HFFc6 (cell line): ENCODE data around the gene PNKD. TPM values are rescaled to one million over a fixed set of nuclear protein-coding genes. Genes with fewer than 3 reads are reported as not detected.

Experiments used
- DNase-seq: peaks from one replicate; pipeline ENCODE4 v3.0.0-alpha.2; 2018
- H3K27ac Mint-ChIP-seq: 2 replicates; pipeline ENCODE4 v1.8.0; 2020; ENCODE audit warnings: mild to moderate bottlenecking, mixed read lengths
- H3K27me3 Mint-ChIP-seq: 2 replicates; pipeline ENCODE4 v1.8.0; 2021; ENCODE audit warnings: mild to moderate bottlenecking, moderate library complexity, mixed read lengths; ENCODE audit not compliant: insufficient read depth
- H3K36me3 Mint-ChIP-seq: 2 replicates; pipeline ENCODE4 v1.8.0; 2021; ENCODE audit warnings: low read depth, mixed read lengths
- H3K4me1 Mint-ChIP-seq: 2 replicates; pipeline ENCODE4 v1.8.0; 2020; ENCODE audit warnings: low read depth, mixed read lengths
- H3K4me3 Mint-ChIP-seq: 2 replicates; pipeline ENCODE4 v1.8.0; 2020; ENCODE audit warnings: mild to moderate bottlenecking, moderate library complexity, mixed read lengths
- H3K9me3 Mint-ChIP-seq: 2 replicates; pipeline ENCODE4 v1.8.0; 2020; ENCODE audit warnings: mild to moderate bottlenecking, mixed read lengths
- CTCF ChIP-seq: fragments of 200-600 bp; sonication (generic); IDR thresholded peaks from 2 replicates; pipeline ENCODE4 v1.5.0; 2021; ENCODE audit warnings: antibody characterized with exemption, mild to moderate bottlenecking
- total RNA-seq, 6 experiments: library from RNA; stranded (reverse); fragmentation: NEBNext Ultra II Directional; extraction: Animal tissue kit (Norgen Biotek cat#: 25700); gene quantifications; 2 replicates in 1 of 6; 3 replicates in 5 of 6; pipeline ENCODE4 v1.2.3, GENCODE V29; 2021

The PNKD gene
- total RNA-seq, 6 experiments from 2014 or later: 50.8 to 62.8 (median 57.7) TPM

DNA sequence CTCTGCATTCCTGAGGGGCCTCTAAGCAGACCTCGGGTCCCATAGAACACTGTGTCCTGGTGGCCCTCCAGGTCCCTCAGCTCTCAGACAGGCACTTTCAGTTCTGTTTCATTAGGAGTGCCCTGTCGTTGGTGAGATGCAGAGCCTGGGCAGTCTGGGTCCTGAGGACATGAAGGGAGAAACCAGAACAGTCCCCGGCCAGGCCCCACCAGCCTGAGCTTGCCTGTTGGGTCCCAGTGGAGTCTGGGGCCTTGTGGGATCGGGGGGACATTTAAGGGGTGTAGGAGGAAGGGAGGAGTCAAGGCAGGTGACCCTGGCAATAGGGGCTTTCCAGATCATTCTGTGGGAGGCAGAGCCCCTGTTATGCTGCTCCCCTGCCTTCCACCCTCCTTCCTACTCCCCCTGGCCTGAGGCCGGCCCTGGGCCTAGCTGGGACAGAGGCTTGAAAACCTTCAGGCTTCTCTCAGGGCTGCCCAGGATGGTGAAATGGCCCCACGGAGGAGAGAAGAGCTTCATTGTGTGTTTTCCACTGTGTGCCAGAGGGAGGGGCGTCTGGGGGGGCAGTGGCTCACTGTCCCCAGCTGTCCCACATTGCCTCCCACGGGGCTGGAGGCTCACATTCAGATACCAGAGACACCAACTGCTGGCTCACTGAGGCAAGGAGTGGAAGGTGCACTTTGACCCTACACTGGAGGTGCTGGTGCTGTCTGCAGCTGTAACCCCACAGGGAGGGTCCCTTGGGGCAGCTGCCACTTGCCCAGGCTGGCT is 59.7 kb downstream of the PNKD start:
- no peak for DNase-seq
- Mint-ChIP-seq H3K27ac (no peak overlapping the region), H3K4me1 (no peaks in the 10 kb centered on the region; the same call in 1 of the 2 replicates)

GRCh38 chr2:218331745-218332144 is 61.4 kb downstream of the PNKD start:
- no peak overlapping the region for H3K27ac Mint-ChIP-seq
- no peaks in the 10 kb centered on the region for H3K36me3 Mint-ChIP-seq
- no peak overlapping the region for H3K4me3 Mint-ChIP-seq
- no peak for DNase-seq
- peaks cover 10% of the 10 kb centered on the region for H3K27me3 Mint-ChIP-seq
- TF ChIP-seq CTCF: no peak
- no peaks in the 10 kb centered on the region; the same call in 1 of the 2 replicates for H3K4me1 Mint-ChIP-seq
- H3K9me3 Mint-ChIP-seq: no peaks in the 10 kb centered on the region

More for the DNA sequence above, 59.7 kb downstream of the PNKD start:
- Mint-ChIP-seq H3K36me3 (no peaks in the 10 kb centered on the region), H3K27me3 (peaks cover 12% of the 10 kb centered on the region), H3K9me3 (no peaks in the 10 kb centered on the region), H3K4me3 (no peak overlapping the region)
- TF ChIP-seq CTCF: no peak

DNA sequence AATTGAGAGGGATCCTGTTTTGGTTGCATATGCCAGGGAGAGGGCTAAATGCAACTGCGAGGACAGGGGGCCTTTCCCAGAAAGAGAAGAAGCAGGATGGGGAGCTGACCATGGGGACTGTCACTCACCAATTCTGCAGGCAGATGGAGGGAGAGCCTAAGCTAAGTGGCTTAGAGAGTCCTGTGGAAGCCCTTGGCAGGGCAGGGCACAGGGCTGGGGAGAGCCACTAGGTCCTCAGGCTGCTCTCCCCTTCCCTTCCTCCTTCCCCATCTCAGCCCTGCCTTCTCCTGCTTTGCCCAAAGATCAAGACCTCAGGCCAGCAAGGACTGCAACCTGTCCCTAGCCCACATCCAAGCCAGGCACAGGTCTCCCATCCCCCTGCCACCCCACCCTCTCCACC is 62.0 kb downstream of the PNKD start:
- DNase-seq: no peak
- no peak for TF ChIP-seq CTCF
- no peaks in the 10 kb centered on the region for H3K36me3 Mint-ChIP-seq
- H3K27ac Mint-ChIP-seq: no peak overlapping the region
- peaks cover 10% of the 10 kb centered on the region for H3K27me3 Mint-ChIP-seq
- H3K4me1 Mint-ChIP-seq: no peaks in the 10 kb centered on the region; the same call in 1 of the 2 replicates
- H3K9me3 Mint-ChIP-seq: no peaks in the 10 kb centered on the region
- no peak overlapping the region for H3K4me3 Mint-ChIP-seq

DNA sequence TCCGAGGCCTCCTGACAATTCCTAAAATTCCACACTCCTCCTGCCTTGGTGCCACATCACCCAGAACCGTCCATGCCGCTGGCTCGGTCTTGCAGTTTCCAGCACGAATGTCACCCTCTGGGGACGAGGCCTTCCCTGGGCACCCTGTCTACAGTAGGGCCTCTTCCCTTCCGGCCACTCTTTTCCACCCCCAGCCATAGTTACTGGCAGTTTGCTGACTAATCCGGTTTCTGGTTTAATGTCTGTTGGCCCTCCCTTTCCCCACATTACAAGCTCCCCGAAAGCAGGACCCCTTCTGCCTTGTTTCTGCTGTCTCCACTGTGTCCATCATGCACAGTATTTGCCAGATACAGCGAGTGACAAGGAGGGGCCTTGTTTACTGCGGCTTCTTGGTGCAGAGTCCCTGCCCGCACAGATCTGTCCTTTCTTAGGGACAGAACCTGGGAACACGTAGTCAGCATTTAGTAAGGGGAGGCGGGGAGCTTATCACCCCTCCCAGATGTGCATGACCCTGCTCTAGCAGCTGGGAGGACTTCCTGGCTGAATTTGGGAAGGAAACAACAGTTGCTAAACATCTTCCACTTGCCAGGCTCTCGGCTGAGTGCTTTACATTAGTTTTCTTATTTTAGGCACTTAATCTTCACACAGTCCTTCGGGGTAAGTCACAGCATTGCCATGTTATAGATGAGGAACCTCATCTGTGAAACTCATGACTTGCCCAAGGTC is 62.8 kb downstream of the PNKD start:
- no peaks in the 10 kb centered on the region; the same call in 1 of the 2 replicates for H3K4me1 Mint-ChIP-seq
- no peaks in the 10 kb centered on the region for H3K9me3 Mint-ChIP-seq
- H3K4me3 Mint-ChIP-seq: no peak overlapping the region
- no peak for DNase-seq
- H3K27me3 Mint-ChIP-seq: peaks cover 16% of the 10 kb centered on the region
- no peak for TF ChIP-seq CTCF
- H3K27ac Mint-ChIP-seq: no peak overlapping the region
- no peaks in the 10 kb centered on the region for H3K36me3 Mint-ChIP-seq

DNA sequence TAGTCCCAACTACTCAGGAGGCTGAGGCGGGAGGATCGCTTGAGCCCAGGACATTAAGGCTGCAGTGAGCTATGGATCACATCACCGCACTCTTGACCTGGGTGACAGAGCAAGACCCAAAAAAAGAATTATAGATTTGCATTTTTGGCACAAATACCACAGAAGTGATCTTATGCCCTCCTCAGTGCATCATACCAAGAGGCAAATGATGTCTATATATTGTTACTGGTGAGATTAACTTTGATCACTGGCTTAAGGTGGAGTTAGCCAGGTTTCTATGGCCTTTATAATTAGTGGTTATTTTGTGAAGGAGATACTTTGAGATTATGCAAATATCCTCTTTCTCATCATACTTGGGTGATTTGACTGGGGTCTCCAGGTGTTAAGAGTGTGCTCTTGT is 64.2 kb downstream of the PNKD start:
- no peak for DNase-seq
- Mint-ChIP-seq H3K4me1 (no peaks in the 10 kb centered on the region; the same call in 1 of the 2 replicates), H3K9me3 (no peaks in the 10 kb centered on the region), H3K4me3 (no peak overlapping the region), H3K27ac (no peak overlapping the region), H3K27me3 (peaks cover 14% of the 10 kb centered on the region), H3K36me3 (no peaks in the 10 kb centered on the region)
- TF ChIP-seq CTCF: no peak
